Mucosa of descending colon (tissue), 3 donors: Measurements from ENCODE around the gene BCAS4. TPM values are rescaled to one million over a fixed set of nuclear protein-coding genes. Genes with fewer than 3 reads are reported as not detected.

Experiments used
- ATAC-seq: fragments of 200-7000 bp; cut with Tn5 transposase; one replicate; pipeline ENCODE4 v1.9.1; 2020; ENCODE audit warnings: mild to moderate bottlenecking, moderate library complexity
- DNase-seq, 3 donors: peaks; one replicate each; pipeline ENCODE4 v3.0.0-alpha.2; 2020
- H3K36me3 ChIP-seq: fragments of 200-600 bp; one replicate; pipeline ENCODE4 v1.8.0; 2021; ENCODE audit warnings: low read depth, mild to moderate bottlenecking
- H3K4me1 ChIP-seq: fragments of 200-600 bp; one replicate; pipeline ENCODE4 v1.8.0; 2021; ENCODE audit warnings: low read depth, mild to moderate bottlenecking
- H3K4me3 ChIP-seq: fragments of 200-600 bp; one replicate; pipeline ENCODE4 v1.8.0; 2021; ENCODE audit warnings: mild to moderate bottlenecking
- H3K9me3 ChIP-seq: fragments of 200-600 bp; one replicate; pipeline ENCODE4 v1.8.0; 2021; ENCODE audit warnings: mild to moderate bottlenecking
- CTCF ChIP-seq: fragments of 200-600 bp; IDR thresholded peaks from one replicate; pipeline ENCODE4 v1.8.0; 2022; ENCODE audit warnings: antibody characterized with exemption, mild to moderate bottlenecking
- intact Hi-C, 2 donors: fragments of 100-400 bp; cut with DNase I in 1 of 2; cut with micrococcal nuclease in 1 of 2; formaldehyde crosslinking; loops; one replicate each; pipeline versions ENCODE4 v1.11.0 to v1.11.1; 2022; cut with DNase I, micrococcal nuclease
- total RNA-seq, 3 donors: library from RNA; stranded (reverse); fragmentation: NEBNext Ultra II Directional in 2 of 3; extraction: Animal tissue kit (Norgen Biotek cat#: 25700) in 2 of 3; gene quantifications; one replicate each; pipeline versions ENCODE4 v1.2.1 to v1.2.4, GENCODE V29; 2021 to 2023
- donor health status: DM: no; HTN: no; CAD: no; lungs with moderate emphysema.
- donor health status: DM: no; HTN: no; CAD: no.
- donor health status: DM: no; HTN: yes; CAD: no.

BCAS4 gene
- total RNA-seq, 3 donors from 2014 or later = 1.9 to 5.6 (median 2.9) TPM

DNA sequence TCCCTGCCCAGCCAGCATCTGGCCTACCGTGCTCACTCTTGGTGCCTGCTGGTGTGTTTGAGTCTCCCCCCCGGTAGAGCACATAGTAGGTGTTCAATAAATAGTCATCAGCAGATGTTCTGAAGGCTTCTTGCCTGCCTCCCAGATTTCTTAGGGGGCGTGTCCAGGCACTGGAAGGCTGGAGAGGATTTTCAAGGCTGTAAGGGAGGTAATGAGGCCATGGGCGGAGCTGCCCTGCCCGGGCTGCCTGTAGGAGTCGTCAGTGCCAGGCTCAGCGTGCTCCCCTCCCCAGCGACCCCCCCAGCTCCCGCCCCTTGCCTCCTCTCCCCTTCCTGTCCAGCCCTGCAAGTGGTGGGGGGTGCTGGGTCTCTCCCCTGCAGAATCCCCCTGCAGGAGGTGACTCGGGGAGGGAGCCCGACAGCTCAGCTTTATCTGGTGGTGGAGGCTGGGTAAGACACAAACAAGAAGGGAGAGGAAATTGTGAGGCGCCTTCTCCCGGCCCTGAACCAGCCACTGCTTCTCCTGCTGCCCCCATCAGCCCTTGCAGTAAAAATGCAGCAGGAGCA is 55.9 kb downstream of the BCAS4 start:
- no peaks in the 10 kb centered on the region for H3K36me3 ChIP-seq
- no peak overlapping the region for H3K4me3 ChIP-seq
- intact Hi-C loops = no loop called here
- ATAC-seq (peak; percentile 60), DNase-seq (peak in 1 of 3 donors; percentile 37)
- H3K9me3 ChIP-seq = no peaks in the 10 kb centered on the region
- no peak for TF ChIP-seq CTCF
- no peaks in the 10 kb centered on the region for H3K4me1 ChIP-seq

GRCh38 chr20:50852085-50852484 is 57.2 kb downstream of the BCAS4 start:
- Histone ChIP-seq H3K4me1 (no peaks in the 10 kb centered on the region), H3K9me3 (no peaks in the 10 kb centered on the region), H3K36me3 (no peaks in the 10 kb centered on the region), H3K4me3 (no peak overlapping the region)
- DNase-seq (no peak), ATAC-seq (no peak)
- intact Hi-C loops = no loop called here
- TF ChIP-seq CTCF = no peak

GRCh38 chr20:50854506-50855249 is 59.8 kb downstream of the BCAS4 start:
- DNase-seq (peak in 1 of 3 donors; percentile 17), ATAC-seq (peak; percentile 35)
- H3K36me3 ChIP-seq = no peaks in the 10 kb centered on the region
- H3K4me3 ChIP-seq = no peak overlapping the region
- no peaks in the 10 kb centered on the region for H3K4me1 ChIP-seq
- no peak for TF ChIP-seq CTCF
- H3K9me3 ChIP-seq = no peaks in the 10 kb centered on the region
- intact Hi-C loops = no loop called here

DNA sequence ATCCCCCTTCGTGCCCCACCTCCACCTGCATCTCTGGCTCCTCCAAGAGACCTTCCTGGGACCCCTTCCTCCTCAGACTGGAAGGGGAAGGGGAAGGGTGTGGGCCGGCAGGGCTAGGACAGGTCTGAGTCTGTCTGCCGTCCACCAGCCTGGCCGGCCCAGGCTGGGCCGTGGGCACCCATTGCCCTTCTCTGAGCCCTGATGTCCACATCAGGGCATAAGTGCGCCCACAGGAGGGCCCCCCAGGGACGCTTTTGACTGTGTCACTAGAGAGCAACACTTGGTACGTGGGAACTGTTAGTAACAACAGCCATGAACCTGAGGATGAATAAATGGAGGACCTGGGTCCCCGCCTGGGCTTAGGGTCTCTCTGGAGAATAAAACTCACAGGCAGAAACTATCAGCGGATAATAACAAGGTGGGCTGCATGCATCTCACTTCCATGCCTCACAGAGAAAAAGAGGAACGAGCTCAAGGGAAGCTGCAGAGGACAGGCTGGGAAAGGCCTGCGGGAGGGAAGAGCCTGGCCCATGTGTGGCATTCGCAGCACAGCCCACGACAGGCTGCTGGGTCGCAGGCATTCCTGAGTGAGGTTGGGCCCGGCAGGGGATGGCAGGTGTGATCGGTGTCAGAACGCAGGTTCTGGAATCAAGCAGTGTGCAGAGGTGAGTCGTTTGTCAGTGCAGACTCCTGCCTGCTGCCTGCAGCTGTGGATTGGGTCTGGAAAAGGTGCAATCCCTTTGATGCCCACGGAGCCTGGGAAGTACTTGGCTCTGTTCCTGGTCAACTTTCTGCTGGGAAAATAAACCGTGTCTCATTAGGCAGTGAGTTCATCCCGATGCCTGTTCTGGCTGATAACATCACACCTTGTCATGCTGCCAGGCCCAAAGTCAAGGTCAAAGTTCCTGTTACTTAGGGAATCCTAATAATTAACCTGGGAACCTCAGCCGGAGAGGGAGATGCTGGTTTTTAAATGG is 60.9 kb downstream of the BCAS4 start:
- ATAC-seq = peak; percentile 57
- peak in 1 of 3 donors; percentile 14 for DNase-seq
- no peaks in the 10 kb centered on the region for H3K36me3 ChIP-seq
- intact Hi-C loops = no loop called here
- no peaks in the 10 kb centered on the region for H3K4me1 ChIP-seq
- no peaks in the 10 kb centered on the region for H3K9me3 ChIP-seq
- H3K4me3 ChIP-seq = no peak overlapping the region
- no peak for TF ChIP-seq CTCF

DNA sequence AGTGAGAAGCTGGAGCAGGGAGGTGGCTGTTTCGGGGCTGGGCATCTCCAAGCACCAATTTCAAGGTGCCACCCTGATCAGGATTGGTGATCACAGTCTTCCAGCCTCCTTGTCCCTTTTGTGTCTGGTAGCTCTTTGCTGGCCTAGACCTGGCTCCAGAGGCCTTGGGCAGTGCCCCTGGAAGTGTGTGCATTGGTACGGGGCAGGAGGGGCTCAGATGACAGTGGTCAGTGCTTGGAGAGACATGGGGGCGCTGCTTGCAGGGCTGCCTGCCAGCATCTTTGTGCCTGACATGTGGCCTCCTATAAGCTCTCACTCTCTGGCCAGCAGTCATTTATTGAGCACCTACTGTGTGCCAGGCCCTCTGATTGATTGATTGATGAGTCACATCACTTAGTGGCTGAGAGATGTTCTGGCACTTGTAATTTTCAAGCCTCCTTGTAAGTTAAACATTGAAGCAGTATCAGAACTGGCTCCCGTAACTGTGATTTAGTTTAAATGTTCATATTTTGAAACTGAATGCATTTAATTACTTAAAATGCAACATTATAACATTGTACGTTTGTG is 61.7 kb downstream of the BCAS4 start:
- Histone ChIP-seq H3K4me1 (no peaks in the 10 kb centered on the region), H3K4me3 (no peak overlapping the region), H3K36me3 (no peaks in the 10 kb centered on the region), H3K9me3 (no peaks in the 10 kb centered on the region)
- ATAC-seq (no peak), DNase-seq (no peak)
- TF ChIP-seq CTCF = no peak
- intact Hi-C loops = no loop called here
